ENCODE results near the gene BBX.

- TF ChIP-seq POLR2A (IDR thresholded peaks at IDR 0.05; ENCODE audit: low read depth, low read length) (no peak), POLR2AphosphoS5 (IDR thresholded peaks at IDR 0.05; ENCODE audit: low read depth, low read length) (no peak), TAF1 (IDR thresholded peaks at IDR 0.05; ENCODE audit: borderline replicate concordance, low read depth, low read length) (no peak)
Observed at GRCh38 chr3:107599772-107600145, 77.0 kb downstream of the BBX start.

Measured in GM12892 (cell line).